RWPE2 (cell line): Measurements from ENCODE around the gene NCOA3.

Source experiments
- ATAC-seq: fragments of 200-7000 bp; cut with Tn5 transposase; 3 replicates; pipeline ENCODE4 v1.9.1; 2021; ENCODE audit warnings: low read depth
- DNase-seq: peaks from one replicate; pipeline ENCODE4 v3.0.0-alpha.2; 2020; ENCODE audit warnings: low spot score
- H3K27ac ChIP-seq: fragments of 450-650 bp; 2 replicates; pipeline ENCODE4 v1.5.1; 2017; ENCODE audit warnings: mild to moderate bottlenecking; ENCODE audit not compliant: poor library complexity, severe bottlenecking
- H3K27me3 ChIP-seq: fragments of 250-450 bp; sonication (Bioruptor Pico); 2 replicates; pipeline ENCODE4 v1.5.1; 2021; ENCODE audit warnings: mild to moderate bottlenecking, moderate library complexity; ENCODE audit not compliant: insufficient read depth, poor library complexity, severe bottlenecking
- H3K36me3 ChIP-seq: fragments of 250-450 bp; sonication (Bioruptor Pico); 2 replicates; pipeline ENCODE4 v1.5.1; 2020; ENCODE audit warnings: low read depth, mild to moderate bottlenecking, moderate library complexity
- H3K4me1 ChIP-seq: fragments of 250-450 bp; sonication (Bioruptor Pico); 2 replicates; pipeline ENCODE4 v1.5.1; 2021; ENCODE audit warnings: mild to moderate bottlenecking, moderate library complexity; ENCODE audit not compliant: insufficient read depth, poor library complexity, severe bottlenecking
- H3K4me3 ChIP-seq: fragments of 250-450 bp; sonication (Bioruptor Pico); 2 replicates; pipeline ENCODE4 v1.5.1; 2021; ENCODE audit warnings: mild to moderate bottlenecking, moderate library complexity; ENCODE audit not compliant: severe bottlenecking
- H3K9me3 ChIP-seq: fragments of 250-450 bp; sonication (Bioruptor Pico); 2 replicates; pipeline ENCODE4 v1.5.1; 2021; ENCODE audit warnings: mild to moderate bottlenecking, moderate library complexity; ENCODE audit not compliant: severe bottlenecking
- TF ChIP-seq, protein P1 (sequence below): fragments of 450-650 bp; IDR thresholded peaks from one replicate; pipeline ENCODE4 v1.5.1; 2017; ENCODE audit warnings: mild to moderate bottlenecking, moderate library complexity; ENCODE audit not compliant: poor library complexity, severe bottlenecking

The NCOA3 gene

DNA sequence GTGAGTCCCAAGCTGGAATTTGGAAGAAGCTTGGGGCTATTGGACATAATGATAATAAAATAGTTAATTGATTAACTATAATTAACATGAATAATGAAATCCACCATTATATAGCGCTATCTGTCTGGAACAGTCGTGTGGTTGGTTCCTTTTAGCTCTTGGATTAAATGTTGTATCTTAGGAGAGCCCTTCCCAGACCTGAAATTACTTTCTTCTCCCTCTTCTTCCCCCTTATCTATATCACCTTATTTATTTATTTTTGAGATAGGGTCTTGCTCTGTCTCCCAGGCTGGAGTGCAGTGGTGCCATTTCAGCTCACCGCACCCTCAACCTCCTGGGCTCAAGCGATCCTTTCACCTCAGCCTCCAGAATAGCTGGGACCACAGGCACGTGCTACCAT, 64.6 kb downstream of the NCOA3 start:
- no peaks in the 10 kb centered on the region for H3K9me3 ChIP-seq
- no peak overlapping the region for H3K4me3 ChIP-seq

DNA sequence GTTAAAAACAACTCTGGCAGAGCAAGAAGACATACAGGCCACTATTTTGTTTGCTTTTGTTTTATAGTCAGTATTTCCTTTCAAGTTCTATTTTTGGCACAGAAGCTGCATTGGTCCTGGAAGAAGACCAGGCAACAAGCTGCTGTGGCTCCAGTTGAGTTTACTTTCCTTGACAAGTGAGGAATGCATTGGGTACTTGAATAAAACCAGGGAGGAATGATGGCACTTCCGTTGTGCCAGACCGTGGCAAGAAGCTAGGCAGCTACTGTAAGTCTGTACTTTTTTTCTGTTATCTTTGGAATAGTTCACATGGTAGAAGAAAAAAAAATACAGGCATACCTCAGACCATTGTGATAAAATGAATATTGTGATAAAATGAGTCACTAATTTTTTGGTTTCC, 66.3 kb downstream of the NCOA3 start:
- Histone ChIP-seq H3K4me3 (no peak overlapping the region), H3K27me3 (no peaks in the 10 kb centered on the region), H3K36me3 (peaks cover 13% of the 10 kb centered on the region; the same call in 1 of the 2 replicates), H3K4me1 (peaks cover 26% of the 10 kb centered on the region), H3K27ac (peak overlapping the region; percentile 28), H3K9me3 (peaks cover 6% of the 10 kb centered on the region)
- ATAC-seq (peak; percentile 51), DNase-seq (no peak)
- TF ChIP-seq, protein P1, sequence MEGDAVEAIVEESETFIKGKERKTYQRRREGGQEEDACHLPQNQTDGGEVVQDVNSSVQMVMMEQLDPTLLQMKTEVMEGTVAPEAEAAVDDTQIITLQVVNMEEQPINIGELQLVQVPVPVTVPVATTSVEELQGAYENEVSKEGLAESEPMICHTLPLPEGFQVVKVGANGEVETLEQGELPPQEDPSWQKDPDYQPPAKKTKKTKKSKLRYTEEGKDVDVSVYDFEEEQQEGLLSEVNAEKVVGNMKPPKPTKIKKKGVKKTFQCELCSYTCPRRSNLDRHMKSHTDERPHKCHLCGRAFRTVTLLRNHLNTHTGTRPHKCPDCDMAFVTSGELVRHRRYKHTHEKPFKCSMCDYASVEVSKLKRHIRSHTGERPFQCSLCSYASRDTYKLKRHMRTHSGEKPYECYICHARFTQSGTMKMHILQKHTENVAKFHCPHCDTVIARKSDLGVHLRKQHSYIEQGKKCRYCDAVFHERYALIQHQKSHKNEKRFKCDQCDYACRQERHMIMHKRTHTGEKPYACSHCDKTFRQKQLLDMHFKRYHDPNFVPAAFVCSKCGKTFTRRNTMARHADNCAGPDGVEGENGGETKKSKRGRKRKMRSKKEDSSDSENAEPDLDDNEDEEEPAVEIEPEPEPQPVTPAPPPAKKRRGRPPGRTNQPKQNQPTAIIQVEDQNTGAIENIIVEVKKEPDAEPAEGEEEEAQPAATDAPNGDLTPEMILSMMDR, result no peak

More for the DNA sequence above, 64.6 kb downstream of the NCOA3 start:
- no peak overlapping the region for H3K27ac ChIP-seq
- peaks cover 29% of the 10 kb centered on the region for H3K4me1 ChIP-seq
- DNase-seq, result no peak
- TF ChIP-seq, protein P1, result no peak
- H3K27me3 ChIP-seq, result no peaks in the 10 kb centered on the region
- H3K36me3 ChIP-seq, result peaks cover 8% of the 10 kb centered on the region; the same call in 1 of the 2 replicates
- no peak for ATAC-seq

DNA sequence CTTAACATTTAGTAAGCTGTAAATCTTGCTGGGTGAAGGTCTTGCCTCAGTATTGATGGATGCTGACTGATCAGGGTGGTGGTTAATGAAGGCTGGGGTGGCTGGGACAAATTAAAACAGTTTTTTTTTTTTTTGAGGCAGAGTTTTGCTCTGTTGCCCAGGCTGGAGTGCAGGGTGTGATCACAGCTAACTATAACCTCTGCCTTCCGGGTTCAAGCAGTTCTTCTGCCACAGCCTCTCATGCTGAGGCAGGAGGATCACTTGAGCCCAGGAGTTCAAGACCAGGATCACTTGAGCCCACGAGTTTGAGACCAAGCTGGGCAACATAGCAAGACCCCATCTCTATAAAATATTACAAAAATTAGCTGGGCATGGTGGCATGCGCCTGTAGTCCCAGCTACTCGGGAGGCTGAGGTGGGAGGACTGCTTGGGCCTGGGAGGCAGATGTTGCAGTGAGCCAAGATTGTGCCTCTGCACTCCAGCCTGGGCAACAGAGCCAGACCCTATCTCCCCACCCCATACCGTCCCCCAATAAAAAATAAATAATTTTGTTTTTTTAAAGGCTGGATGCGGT, 67.2 kb downstream of the NCOA3 start:
- no peaks in the 10 kb centered on the region for H3K27me3 ChIP-seq
- peaks cover 26% of the 10 kb centered on the region for H3K4me1 ChIP-seq
- no peak overlapping the region for H3K27ac ChIP-seq
- no peak for DNase-seq
- TF ChIP-seq, protein P1, result no peak
- H3K9me3 ChIP-seq, result peaks cover 6% of the 10 kb centered on the region
- H3K4me3 ChIP-seq, result no peak overlapping the region
- no peak for ATAC-seq
- peaks cover 13% of the 10 kb centered on the region; the same call in 1 of the 2 replicates for H3K36me3 ChIP-seq

DNA sequence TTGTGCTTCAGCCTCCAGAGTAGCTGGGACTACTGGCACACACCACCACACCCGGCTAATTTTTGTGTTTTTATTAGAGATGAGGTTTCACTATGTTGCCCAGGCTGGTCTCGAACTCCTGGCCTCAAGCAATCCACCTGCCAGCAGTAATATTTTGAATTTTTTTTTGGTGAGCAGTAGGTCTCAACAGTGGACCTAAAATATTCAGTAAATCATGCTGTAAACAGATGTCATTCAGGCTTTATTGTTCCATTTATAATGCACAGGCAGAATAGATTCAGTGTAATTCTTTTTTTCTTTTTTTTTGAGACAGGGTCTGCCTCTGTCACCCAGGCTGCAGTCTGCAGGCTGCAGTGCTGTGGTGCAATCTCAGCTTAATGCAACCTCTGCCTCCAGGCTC, 69.7 kb downstream of the NCOA3 start:
- Histone ChIP-seq H3K27ac (no peak overlapping the region), H3K4me3 (no peak overlapping the region), H3K9me3 (peaks cover 6% of the 10 kb centered on the region), H3K27me3 (no peaks in the 10 kb centered on the region), H3K4me1 (peaks cover 35% of the 10 kb centered on the region), H3K36me3 (peaks cover 13% of the 10 kb centered on the region; the same call in 1 of the 2 replicates)
- DNase-seq (no peak), ATAC-seq (no peak)
- TF ChIP-seq, protein P1, result no peak

DNA sequence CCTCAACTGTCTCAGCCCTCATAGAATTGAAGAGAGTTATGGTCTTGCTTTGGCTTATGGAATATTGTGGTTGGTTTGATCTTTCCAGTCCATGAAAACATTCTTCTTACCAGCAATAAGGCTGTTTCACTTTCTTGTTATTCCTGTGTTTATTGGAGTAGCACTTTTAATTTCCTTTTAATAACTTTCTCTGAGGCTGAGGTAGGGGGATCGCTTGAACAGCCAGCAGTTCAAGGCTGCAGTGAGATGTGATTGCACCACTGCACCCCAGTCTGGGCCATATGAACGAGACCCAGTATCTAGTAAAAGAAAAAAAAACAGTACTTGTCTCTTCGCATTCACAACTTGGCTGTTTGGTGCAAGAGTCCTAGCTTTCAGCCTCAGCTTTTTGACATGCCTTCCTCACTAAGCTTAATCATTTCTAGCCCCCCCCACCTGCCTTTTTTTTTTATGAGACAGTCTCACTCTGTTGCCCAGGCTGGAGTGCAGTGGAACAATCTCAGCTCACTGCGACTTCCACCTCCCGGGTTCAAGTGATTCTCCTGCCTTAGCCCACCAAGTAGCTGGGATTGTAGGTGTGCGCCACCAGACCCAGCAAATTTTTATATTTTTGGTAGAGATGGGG, 70.5 kb downstream of the NCOA3 start:
- peaks cover 41% of the 10 kb centered on the region for H3K4me1 ChIP-seq
- H3K4me3 ChIP-seq, result no peak overlapping the region
- H3K36me3 ChIP-seq, result peaks cover 13% of the 10 kb centered on the region; the same call in 1 of the 2 replicates
- H3K27ac ChIP-seq, result no peak overlapping the region
- ATAC-seq (no peak), DNase-seq (no peak)
- H3K27me3 ChIP-seq, result no peaks in the 10 kb centered on the region
- peaks cover 6% of the 10 kb centered on the region for H3K9me3 ChIP-seq
- TF ChIP-seq, protein P1, result no peak
